ENCODE data around the gene KPNB1. TPM values are rescaled to one million over a fixed set of nuclear protein-coding genes. Genes with fewer than 3 reads are reported as not detected.

The KPNB1 gene
- total and polyA plus RNA-seq, 10 of the 15 experiments (the other 5 are each of a cell fraction or from before 2014, with no cell fraction given), result 67.8 to 525 (median 246) TPM

- TF ChIP-seq BHLHE40 (IDR thresholded peaks at IDR 0.05; ENCODE audit: borderline replicate concordance in 1 of 2, low read depth in 2 of 2, low read length in 1 of 2) (peak; percentile 75 to 80; a peak in 3 of 4 replicates), NBN (IDR thresholded peaks at IDR 0.05) (no peak), PML (IDR thresholded peaks at IDR 0.05; ENCODE audit: low read length) (no peak), BACH1 (IDR thresholded peaks at IDR 0.05; ENCODE audit: borderline replicate concordance) (0 out of 2 replicates have a peak, but pooled peaks have one; percentile 8), EGR1 (IDR thresholded peaks at IDR 0.05; ENCODE audit: borderline replicate concordance in 1 of 2, low read depth in 2 of 2, low read length in 2 of 2) (no peak), POLR2AphosphoS5 (IDR thresholded peaks at IDR 0.05; ENCODE audit: low read length) (peak; percentile 44), RUNX3 (IDR thresholded peaks at IDR 0.05; ENCODE audit: low read length) (peak; percentile 59), CHD2 (IDR thresholded peaks at IDR 0.05; ENCODE audit: borderline replicate concordance, low read depth, low read length) (no peak), CTCF (IDR thresholded peaks at IDR 0.05 in 2 of 3, conservative IDR thresholded peaks at IDR 0.05 in 1 of 3; ENCODE audit: control insufficient read depth in 2 of 3, extremely low read depth in 1 of 3, insufficient read depth in 1 of 3, low read depth in 3 of 3, low read length in 3 of 3) (peak; percentile 71 to 87 (median 72)), POU2F2 (IDR thresholded peaks at IDR 0.05; ENCODE audit: borderline replicate concordance, low read depth, low read length) (peak; percentile 37; the same call in 1 of the 3 replicates), ATF7 (IDR thresholded peaks at IDR 0.05; ENCODE audit: low read depth) (0 out of 2 replicates have a peak, but pooled peaks have one; percentile 10), SMC3 (IDR thresholded peaks at IDR 0.05; ENCODE audit: borderline replicate concordance, low read length) (peak; percentile 40; the same call in 1 of the 2 replicates), POLR2A (IDR thresholded peaks at IDR 0.05; ENCODE audit: low read depth, low read length) (peak; percentile 56; the same call in 1 of the 2 replicates)
- TF ChIP-seq, protein P1, sequence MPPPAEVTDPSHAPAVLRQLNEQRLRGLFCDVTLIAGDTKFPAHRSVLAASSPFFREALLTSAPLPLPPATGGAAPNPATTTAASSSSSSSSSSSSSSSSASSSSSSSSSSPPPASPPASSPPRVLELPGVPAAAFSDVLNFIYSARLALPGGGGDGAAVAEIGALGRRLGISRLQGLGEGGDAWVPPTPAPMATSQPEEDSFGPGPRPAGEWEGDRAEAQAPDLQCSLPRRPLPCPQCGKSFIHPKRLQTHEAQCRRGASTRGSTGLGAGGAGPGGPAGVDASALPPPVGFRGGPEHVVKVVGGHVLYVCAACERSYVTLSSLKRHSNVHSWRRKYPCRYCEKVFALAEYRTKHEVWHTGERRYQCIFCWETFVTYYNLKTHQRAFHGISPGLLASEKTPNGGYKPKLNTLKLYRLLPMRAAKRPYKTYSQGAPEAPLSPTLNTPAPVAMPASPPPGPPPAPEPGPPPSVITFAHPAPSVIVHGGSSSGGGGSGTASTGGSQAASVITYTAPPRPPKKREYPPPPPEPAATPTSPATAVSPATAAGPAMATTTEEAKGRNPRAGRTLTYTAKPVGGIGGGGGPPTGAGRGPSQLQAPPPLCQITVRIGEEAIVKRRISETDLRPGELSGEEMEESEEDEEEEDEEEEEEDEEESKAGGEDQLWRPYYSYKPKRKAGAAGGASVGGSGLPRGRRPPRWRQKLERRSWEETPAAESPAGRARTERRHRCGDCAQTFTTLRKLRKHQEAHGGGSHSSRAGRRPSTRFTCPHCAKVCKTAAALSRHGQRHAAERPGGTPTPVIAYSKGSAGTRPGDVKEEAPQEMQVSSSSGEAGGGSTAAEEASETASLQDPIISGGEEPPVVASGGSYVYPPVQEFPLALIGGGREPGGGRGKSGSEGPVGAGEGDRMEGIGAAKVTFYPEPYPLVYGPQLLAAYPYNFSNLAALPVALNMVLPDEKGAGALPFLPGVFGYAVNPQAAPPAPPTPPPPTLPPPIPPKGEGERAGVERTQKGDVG (CRISPR knock-in tag; IDR thresholded peaks at IDR 0.05), result no peak
- TF ChIP-seq, protein P2, sequence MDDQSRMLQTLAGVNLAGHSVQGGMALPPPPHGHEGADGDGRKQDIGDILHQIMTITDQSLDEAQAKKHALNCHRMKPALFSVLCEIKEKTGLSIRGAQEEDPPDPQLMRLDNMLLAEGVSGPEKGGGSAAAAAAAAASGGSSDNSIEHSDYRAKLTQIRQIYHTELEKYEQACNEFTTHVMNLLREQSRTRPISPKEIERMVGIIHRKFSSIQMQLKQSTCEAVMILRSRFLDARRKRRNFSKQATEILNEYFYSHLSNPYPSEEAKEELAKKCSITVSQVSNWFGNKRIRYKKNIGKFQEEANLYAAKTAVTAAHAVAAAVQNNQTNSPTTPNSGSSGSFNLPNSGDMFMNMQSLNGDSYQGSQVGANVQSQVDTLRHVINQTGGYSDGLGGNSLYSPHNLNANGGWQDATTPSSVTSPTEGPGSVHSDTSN (IDR thresholded peaks at IDR 0.05; ENCODE audit: insufficient replicate concordance, low read depth, low read length), result peak; percentile 60
These were observed 14.3 kb downstream of the KPNB1 start (continued) for GRCh38 chr17:47663912-47664623.

Data from GM12878 (cell line).